Omental fat pad (tissue), 4 donors: ENCODE measurements around the gene FGF12. TPM values are rescaled to one million over a fixed set of nuclear protein-coding genes. Genes with fewer than 3 reads are reported as not detected.

ENCODE experiments used
- ATAC-seq: fragments of 150-250 bp; one replicate; pipeline ENCODE4 v1.9.1; 2016; ENCODE audit warnings: mild to moderate bottlenecking, moderate library complexity; ENCODE audit not compliant: low FRiP score
- DNase-seq: peaks from one replicate; pipeline ENCODE4 v3.0.0-alpha.2; 2019; ENCODE audit warnings: low spot score
- CTCF ChIP-seq, 3 donors: fragments of 450-650 bp; IDR thresholded peaks; one replicate each; pipeline ENCODE4 v1.5.1; 2016 to 2017; ENCODE audit warnings: antibody characterized with exemption in 3 of 3, mild to moderate bottlenecking in 3 of 3, moderate library complexity in 2 of 3
- total RNA-seq, 4 donors: library from RNA; depleted of rRNA; stranded (reverse); fragments of >200 nt; gene quantifications; one replicate each; pipeline ENCODE4 v1.1.0, GENCODE V29; 2016

Gene FGF12
- total RNA-seq, 4 donors from 2014 or later: 2.4 to 9.3 (median 2.9) TPM

- TF ChIP-seq CTCF (IDR thresholded peaks at IDR 0.05): no peak
- DNase-seq (no peak), ATAC-seq (no peak)
Observed at GRCh38 chr3:192170659-192171058, 556.7 kb downstream of the FGF12 start.

DNA sequence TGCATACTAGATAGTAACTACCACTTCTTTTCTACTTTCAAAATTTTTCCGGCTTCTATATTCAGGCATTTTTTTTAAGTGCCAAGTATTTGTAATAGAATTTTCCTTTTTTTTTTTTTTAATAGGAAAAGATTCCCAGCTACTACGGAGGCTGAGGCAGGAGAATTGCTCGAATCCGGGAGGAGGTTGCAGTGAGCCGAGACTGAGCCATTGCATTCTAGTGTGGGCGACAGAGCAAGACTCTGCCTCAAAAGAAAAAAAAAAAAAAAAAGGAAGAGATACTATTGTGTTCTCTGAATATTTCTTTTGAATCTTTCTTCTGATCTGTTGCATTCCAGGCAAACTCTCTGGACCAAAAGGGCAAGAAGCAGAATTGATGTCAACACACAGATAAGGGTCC is 557.3 kb downstream of the FGF12 start:
- ATAC-seq (no peak), DNase-seq (no peak)
- no peak for TF ChIP-seq CTCF (IDR thresholded peaks at IDR 0.05)

DNA sequence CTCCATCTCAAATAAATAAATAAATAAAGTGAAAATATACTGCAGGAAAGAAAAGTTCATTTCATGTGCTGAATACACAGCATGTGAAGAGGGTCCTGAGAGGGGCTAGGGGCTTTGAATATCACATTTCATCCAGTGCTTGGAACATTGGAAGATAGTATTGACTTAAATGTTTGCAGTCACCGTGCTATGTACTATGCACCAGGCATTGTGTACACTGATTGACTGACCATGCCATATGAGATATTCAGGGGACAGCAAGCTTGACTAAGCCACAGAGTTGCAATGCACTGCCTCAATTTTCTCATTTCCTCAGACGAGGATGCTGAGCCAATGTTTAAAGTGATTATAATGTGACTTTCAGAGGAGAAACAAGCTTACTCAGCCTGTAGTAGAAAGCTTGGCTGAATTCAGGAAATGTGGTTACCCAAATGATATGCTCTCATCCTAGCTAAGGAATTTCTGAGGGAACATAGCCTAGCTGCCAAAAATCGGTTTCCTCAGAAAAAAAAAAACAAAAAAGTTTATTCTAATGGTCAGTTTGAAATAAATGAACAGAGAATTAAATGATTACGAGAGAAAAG is 557.9 kb downstream of the FGF12 start:
- ATAC-seq (no peak), DNase-seq (no peak)
- TF ChIP-seq CTCF (IDR thresholded peaks at IDR 0.05): no peak

- ATAC-seq: no peak
- no peak for DNase-seq
- TF ChIP-seq CTCF (IDR thresholded peaks at IDR 0.05): no peak
Observed at GRCh38 chr3:192168202-192168601, 559.1 kb downstream of the FGF12 start.

DNA sequence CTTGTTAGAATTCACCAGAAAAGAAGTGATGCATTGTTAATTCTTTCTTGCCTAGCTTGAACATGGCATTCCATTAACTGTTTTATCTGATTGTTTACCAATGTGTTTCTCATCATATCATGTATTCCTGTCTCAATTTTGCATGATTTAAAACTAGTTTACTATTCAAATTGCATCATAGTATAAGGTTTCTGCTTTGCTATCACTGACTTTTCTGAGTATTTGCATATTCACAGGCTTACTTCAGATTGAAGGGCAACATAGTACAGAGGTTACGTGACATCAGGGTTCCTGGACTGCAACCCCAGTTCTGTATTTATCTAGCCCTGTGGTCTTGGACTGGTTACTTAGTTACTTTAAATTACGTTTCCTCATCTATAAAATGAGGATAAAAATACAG is 561.8 kb downstream of the FGF12 start:
- no peak for ATAC-seq

DNA sequence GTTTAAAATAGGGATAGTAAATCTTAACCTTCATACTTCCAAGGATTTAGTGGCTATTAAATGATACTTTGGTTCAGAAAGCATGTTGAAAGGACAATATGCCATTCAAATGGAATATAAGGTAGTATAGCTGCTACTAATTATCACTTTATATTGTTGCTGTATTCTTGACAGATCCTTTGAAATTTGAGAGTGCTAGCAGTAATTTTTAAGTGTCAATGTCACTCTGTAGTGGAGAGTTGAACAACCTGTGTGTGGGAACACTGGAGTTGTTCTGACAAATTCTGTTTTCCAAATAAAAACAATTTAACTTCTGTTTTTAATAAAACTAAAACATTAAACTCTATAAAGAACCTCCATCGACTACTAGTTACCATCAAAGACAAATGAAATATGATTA is 565.7 kb downstream of the FGF12 start:
- no peak for TF ChIP-seq CTCF (IDR thresholded peaks at IDR 0.05)
- ATAC-seq (no peak), DNase-seq (no peak)

More for the DNA sequence above, 561.8 kb downstream of the FGF12 start:
- no peak for DNase-seq
- TF ChIP-seq CTCF (IDR thresholded peaks at IDR 0.05): no peak

DNA sequence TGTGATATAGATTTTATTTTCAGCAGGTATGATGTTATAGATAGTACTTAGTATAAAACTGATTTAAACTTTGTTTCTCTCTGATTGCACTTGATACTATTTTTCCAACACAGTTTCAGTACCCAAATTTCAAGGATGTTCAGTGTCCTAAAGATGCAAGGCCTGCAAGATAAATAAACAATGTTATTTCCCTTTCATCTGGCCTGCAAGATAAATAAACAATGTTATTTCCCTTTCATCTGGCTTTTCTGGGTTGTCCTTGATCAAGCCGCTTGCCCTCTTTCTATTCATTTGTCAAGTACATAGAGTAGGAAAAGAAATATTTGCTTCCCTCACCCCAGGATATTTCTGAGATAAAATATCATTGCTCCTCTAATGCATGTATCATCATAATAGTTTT is 571.0 kb downstream of the FGF12 start:
- ATAC-seq (no peak), DNase-seq (no peak)
- TF ChIP-seq CTCF (IDR thresholded peaks at IDR 0.05): no peak
